ENCODE results near the gene NOS2.

Gene NOS2

DNA sequence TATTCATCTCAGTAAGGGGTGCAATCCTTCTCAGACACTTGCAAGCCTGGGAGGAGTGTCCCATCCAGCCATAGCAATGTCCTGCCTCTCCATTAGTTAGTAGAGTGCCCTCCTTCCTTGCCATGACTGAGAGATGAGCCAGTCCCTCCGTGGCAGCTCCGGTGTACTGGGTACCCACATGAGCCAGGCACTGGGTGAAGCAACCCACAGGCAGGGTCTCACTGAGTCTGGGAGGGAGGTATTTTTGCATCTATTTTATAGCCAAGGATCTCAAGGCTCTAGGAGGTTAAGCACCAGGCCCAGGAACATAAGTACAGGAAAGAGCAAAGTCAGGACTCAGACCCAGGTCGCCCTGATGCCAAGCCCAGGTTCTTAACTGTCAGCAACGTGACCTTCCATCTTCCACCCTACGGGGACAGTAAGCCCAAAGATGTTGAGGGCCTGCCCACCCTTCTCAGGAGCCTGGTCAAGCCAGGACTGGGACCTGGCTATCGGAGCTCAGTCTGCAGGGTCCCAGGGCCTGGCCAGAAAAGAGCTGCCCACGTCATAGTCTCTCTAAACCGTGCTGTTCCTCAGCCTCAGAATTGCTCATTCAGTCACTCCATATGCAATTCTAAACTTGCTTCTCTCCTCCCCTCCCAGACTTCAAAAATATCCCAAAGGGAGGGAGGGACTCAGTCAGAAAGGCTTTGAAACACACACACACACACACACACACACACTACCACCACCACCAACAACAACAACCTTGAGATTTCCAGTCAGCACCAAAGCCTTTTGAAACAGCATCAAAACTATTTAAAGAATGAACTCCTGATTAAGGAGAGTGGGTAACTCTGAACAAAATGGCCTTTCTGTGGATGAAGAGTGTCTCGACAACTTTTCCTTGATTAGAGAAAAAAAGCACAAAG is 16.6 kb downstream of the NOS2 start:
- no peak for DNase-seq (ENCODE audit: low spot score)
- H3K27ac ChIP-seq = no peak overlapping the region
- TF ChIP-seq, protein P1, sequence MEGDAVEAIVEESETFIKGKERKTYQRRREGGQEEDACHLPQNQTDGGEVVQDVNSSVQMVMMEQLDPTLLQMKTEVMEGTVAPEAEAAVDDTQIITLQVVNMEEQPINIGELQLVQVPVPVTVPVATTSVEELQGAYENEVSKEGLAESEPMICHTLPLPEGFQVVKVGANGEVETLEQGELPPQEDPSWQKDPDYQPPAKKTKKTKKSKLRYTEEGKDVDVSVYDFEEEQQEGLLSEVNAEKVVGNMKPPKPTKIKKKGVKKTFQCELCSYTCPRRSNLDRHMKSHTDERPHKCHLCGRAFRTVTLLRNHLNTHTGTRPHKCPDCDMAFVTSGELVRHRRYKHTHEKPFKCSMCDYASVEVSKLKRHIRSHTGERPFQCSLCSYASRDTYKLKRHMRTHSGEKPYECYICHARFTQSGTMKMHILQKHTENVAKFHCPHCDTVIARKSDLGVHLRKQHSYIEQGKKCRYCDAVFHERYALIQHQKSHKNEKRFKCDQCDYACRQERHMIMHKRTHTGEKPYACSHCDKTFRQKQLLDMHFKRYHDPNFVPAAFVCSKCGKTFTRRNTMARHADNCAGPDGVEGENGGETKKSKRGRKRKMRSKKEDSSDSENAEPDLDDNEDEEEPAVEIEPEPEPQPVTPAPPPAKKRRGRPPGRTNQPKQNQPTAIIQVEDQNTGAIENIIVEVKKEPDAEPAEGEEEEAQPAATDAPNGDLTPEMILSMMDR (conservative IDR thresholded peaks at IDR 0.05; ENCODE audit: low read depth) = no peak
- ChIA-PET CTCF (no interaction called here), POLR2A (ENCODE audit: low non-redundant PET) (no interaction called here)

DNA sequence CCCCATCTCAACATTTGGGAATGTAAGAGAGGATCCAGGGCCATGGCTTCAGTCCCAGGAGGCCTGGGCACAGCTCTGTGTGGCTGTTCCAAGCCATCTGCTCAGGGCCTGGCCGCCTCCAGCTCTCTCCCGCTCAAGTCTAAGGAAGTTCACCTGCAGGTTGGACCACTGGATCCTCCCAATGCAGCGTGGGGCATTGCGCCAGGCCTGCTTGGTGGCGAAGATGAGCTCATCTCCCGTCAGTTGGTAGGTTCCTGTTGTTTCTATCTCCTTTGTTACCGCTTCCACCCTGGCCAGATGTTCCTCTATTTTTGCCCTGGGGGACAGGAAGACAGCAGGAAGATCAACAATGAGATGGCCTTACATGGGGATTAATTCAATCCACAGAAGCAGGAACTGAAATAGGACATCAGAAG is 17.5 kb downstream of the NOS2 start:
- ChIA-PET CTCF (no interaction called here), POLR2A (ENCODE audit: low non-redundant PET) (no interaction called here)

DNA sequence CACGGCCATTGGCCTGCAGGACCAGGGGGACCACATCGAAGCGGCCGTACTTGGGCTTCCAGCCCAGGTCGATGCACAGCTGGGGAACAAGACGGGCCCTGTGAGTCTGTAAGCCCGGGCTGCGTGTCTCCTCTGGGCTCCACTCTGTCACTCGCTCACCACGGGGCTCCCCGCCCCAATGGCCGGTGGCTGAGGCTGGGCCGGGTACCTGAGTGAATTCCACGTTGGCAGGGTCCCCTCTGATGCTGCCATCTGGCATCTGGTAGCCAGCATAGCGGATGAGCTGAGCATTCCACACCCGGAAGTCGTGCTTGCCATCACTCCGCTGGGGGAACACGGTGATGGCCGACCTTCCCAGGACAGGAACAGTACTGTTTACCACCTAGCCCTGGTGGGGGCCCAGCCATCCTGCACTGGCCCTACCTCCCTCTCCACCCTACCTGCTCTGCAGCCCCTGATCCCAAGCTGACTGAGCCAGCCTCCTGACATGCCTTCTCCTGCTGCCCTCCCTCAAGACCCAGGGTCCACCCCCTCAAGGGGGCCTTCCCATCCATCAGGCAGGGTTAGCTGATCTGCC is 19.4 kb downstream of the NOS2 start:
- ChIA-PET POLR2A (ENCODE audit: low non-redundant PET) (no interaction called here), CTCF (interaction anchor here (1.2 kb wide), 2 partner anchors 21 to 113 kb away, joined by 3 to 4 read pairs; no protein-coding TSS in a partner anchor)
- H3K27ac ChIP-seq = no peak overlapping the region
- no peak for DNase-seq (ENCODE audit: low spot score)
- TF ChIP-seq, protein P1 (conservative IDR thresholded peaks at IDR 0.05; ENCODE audit: low read depth) = no peak

More for the DNA sequence above, 17.5 kb downstream of the NOS2 start:
- no peak overlapping the region for H3K27ac ChIP-seq
- TF ChIP-seq, protein P1 (conservative IDR thresholded peaks at IDR 0.05; ENCODE audit: low read depth) = no peak
- DNase-seq (ENCODE audit: low spot score) = no peak

DNA sequence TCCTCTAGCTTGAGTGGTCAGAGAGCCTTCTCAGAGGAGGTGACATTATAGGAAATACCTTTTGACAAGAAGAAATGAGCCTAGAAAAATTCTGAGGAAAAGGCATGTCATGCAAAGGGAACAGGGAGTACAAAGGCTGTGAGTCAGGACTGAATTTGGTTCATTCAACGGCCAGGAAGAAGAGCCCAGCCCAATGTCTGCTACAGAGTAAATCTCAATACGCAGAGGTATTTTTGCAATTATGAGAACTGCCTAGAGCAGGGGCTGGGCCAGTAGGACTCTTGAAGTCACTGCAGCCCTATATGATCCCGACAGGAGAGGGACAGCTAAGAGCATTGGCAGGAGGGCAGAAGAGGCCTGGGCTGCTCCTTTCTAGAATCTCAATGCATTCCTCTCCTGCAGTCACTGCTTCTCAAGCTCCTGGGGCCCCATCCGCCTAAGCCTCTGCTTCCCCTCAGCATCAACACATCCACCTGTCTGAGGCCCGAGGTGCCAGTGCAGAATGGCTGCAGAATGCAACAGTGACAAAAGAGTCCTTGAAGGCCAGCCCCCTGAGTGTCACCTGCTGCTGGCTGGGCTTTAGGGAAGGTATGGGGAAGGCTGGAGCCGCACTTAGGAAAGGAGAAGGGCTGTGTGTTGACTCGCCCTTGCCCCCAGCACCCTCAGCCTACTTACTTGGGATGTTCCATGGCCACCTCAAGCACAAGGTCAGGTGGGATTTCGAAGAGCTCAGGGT is 20.1 kb downstream of the NOS2 start:
- TF ChIP-seq, protein P1 (conservative IDR thresholded peaks at IDR 0.05; ENCODE audit: low read depth) = no peak
- ChIA-PET POLR2A (ENCODE audit: low non-redundant PET) (no interaction called here), CTCF (interaction anchor here (1.2 kb wide), 2 partner anchors 20 to 113 kb away, joined by 3 to 4 read pairs; no protein-coding TSS in a partner anchor)
- DNase-seq (ENCODE audit: low spot score) = no peak
- H3K27ac ChIP-seq = no peak overlapping the region

DNA sequence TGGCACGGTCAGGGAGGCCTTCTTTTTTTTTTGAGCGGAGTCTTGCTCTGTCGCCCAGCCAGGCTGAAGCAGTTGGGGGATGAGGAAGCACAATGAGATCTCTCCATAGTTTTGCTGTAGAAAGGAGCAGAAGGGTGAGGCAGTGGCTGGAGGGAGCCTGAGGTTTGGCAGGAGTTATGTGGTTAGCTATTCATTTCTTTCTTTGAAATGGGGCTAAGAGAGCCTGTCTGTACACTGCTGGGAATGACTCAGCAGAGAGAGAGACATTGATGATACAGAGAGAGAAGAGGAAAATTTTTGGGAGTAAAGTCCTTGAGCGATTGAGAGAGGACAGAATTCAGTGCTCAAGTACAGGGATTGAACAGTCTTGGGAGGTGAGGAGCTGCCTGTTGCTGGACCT is 22.1 kb downstream of the NOS2 start:
- CTCF ChIA-PET = interaction anchor here (0.5 to 1.5 kb wide), 2 partner anchors 22 to 59 kb away, joined by 3 to 6 read pairs; no protein-coding TSS in a partner anchor
- TF ChIP-seq, protein P1 (conservative IDR thresholded peaks at IDR 0.05; ENCODE audit: low read depth) = no peak
- no peak for DNase-seq (ENCODE audit: low spot score)
- POLR2A ChIA-PET (ENCODE audit: low non-redundant PET) = no interaction called here
- no peak overlapping the region for H3K27ac ChIP-seq
